PC-9 (cell line): ENCODE results near the gene LARGE1. TPM values are rescaled to one million over a fixed set of nuclear protein-coding genes. Genes with fewer than 3 reads are reported as not detected.

Experiments
- BruUV-seq: library from RNA; stranded (reverse); fragments of 400-500 nt; replicated peaks from 2 replicates; lab custom pipeline; 2021; lab: Mats Ljungman, UMichigan
- CTCF ChIA-PET: fragments of 300-600 bp; sonication (Branson Sonifier 250); formaldehyde crosslinking; loops from one replicate; lab custom pipeline; 2022; ENCODE audit warnings: antibody characterized with exemption; lab: Charles Lee
- POLR2A ChIA-PET: fragments of 300-600 bp; sonication (Branson Sonifier 250); formaldehyde crosslinking; loops from one replicate; lab custom pipeline; 2022; ENCODE audit warnings: antibody characterized with exemption; ENCODE audit not compliant: unreplicated experiment; lab: Charles Lee
- DNase-seq, 2 experiments: peaks; one replicate each; pipeline versions ENCODE4 v3.0.0 to v3.0.0-alpha.2; 2015 to 2022; ENCODE audit warnings: mixed read lengths in 1 of 2
- H2AFZ ChIP-seq: fragments of 200-600 bp; sonication (generic); 2 replicates; pipeline ENCODE4 v1.8.1; 2017; ENCODE audit warnings: antibody characterized with exemption
- H3F3A ChIP-seq: fragments of 200-600 bp; sonication (generic); 2 replicates; pipeline ENCODE4 v1.8.1; 2017; ENCODE audit warnings: antibody characterized with exemption, mild to moderate bottlenecking, low read depth; ENCODE audit not compliant: insufficient read depth
- H3K27ac ChIP-seq: fragments of 200-600 bp; sonication (generic); 2 replicates; pipeline ENCODE4 v1.6.1; 2016; ENCODE audit warnings: mixed run types
- H3K27me3 ChIP-seq: fragments of 200-600 bp; sonication (generic); 2 replicates; pipeline ENCODE4 v1.6.1; 2016; ENCODE audit warnings: low read depth, mixed run types; ENCODE audit not compliant: insufficient read depth
- H3K36me3 ChIP-seq: fragments of 200-600 bp; sonication (generic); 2 replicates; pipeline ENCODE4 v1.6.1; 2016; ENCODE audit warnings: low read depth, mixed run types
- H3K4me1 ChIP-seq: fragments of 200-600 bp; sonication (generic); replicated peaks from 2 replicates; pipeline ENCODE4 v1.6.1; 2016; ENCODE audit warnings: mixed run types; ENCODE audit not compliant: insufficient read depth
- H3K4me2 ChIP-seq: fragments of 200-600 bp; sonication (generic); 2 replicates; pipeline ENCODE4 v1.6.1; 2017; ENCODE audit warnings: mixed run types
- H3K4me3 ChIP-seq: fragments of 200-600 bp; sonication (generic); 2 replicates; pipeline ENCODE4 v1.6.1; 2016; ENCODE audit warnings: mixed run types
- H3K79me2 ChIP-seq: fragments of 200-600 bp; sonication (generic); 2 replicates; pipeline ENCODE4 v1.6.1; 2017; ENCODE audit warnings: low read depth, mixed run types
- H3K9me2 ChIP-seq: fragments of 200-600 bp; sonication (generic); 2 replicates; pipeline ENCODE4 v1.8.1; 2017; ENCODE audit warnings: mild to moderate bottlenecking; ENCODE audit not compliant: insufficient read depth
- H3K9me3 ChIP-seq: fragments of 200-600 bp; sonication (generic); 2 replicates; pipeline ENCODE4 v1.8.1; 2016; ENCODE audit warnings: low read depth; ENCODE audit not compliant: insufficient read depth
- H4K20me1 ChIP-seq: fragments of 200-600 bp; sonication (generic); 2 replicates; pipeline ENCODE4 v1.8.1; 2017; ENCODE audit not compliant: insufficient read depth
- EZH2 ChIP-seq: fragments of 200-600 bp; sonication (generic); IDR thresholded peaks from 2 replicates; pipeline ENCODE4 v1.8.0; 2017; ENCODE audit warnings: antibody characterized with exemption, low read depth
- intact Hi-C: fragments of 100-400 bp; cut with micrococcal nuclease; formaldehyde crosslinking; loops from one replicate; pipeline ENCODE4 v1.10.0; 2022; ENCODE audit not compliant: unreplicated experiment
- total RNA-seq: library from RNA; stranded (reverse); gene quantifications from 2 replicates; pipeline ENCODE4 v1.2.3, GENCODE V29; 2021
- TF ChIP-seq, protein P1 (sequence below): fragments of 200-600 bp; sonication (generic); conservative IDR thresholded peaks from 2 replicates; pipeline ENCODE4 v1.6.1; 2017; ENCODE audit warnings: mixed run types, antibody characterized with exemption, mild to moderate bottlenecking, moderate library complexity

LARGE1 gene
- total RNA-seq, 1 experiment from 2014 or later, result 12.5 TPM

DNA sequence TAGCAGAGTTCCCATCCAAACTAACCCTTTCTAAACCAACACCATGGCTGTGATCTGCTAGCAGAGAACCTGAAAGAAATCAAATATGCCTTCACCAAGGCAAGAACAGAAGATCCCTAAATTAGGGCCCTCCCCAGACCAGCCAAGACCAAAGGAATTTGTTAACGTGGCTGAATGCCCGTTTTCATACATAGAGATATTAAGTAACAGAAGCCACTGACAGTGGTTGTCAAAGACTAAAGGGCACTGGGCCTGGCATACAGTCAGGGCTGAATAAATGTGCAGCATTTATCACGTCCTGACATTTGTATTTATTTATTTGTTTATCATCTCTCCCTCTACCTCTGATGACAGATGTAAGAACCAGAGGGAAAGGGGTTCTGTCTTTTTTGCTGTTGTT, 271.8 kb downstream of the LARGE1 start:
- no peak for DNase-seq
- POLR2A ChIA-PET, result no interaction called here

DNA sequence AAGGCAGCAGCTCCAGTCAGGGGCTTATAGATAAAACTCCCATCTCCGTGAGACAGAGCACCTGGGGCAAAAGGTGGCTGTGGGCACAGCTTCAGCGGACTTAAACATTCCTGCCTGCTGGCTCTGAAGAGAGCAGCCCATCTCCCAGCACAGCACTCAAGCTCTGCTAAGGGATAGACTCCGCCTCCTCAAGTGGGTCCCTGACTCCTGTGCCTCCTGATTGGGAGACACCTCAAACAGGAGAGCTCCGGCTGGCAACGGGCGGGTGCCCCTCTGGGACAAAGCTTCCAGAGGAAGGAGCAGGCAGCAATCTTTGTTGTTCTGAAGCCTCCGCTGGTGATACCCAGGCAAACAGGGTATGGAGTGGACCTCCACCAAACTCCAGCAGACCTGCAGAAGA, 279.4 kb downstream of the LARGE1 start:
- TF ChIP-seq EZH2, result no peak
- TF ChIP-seq, protein P1, sequence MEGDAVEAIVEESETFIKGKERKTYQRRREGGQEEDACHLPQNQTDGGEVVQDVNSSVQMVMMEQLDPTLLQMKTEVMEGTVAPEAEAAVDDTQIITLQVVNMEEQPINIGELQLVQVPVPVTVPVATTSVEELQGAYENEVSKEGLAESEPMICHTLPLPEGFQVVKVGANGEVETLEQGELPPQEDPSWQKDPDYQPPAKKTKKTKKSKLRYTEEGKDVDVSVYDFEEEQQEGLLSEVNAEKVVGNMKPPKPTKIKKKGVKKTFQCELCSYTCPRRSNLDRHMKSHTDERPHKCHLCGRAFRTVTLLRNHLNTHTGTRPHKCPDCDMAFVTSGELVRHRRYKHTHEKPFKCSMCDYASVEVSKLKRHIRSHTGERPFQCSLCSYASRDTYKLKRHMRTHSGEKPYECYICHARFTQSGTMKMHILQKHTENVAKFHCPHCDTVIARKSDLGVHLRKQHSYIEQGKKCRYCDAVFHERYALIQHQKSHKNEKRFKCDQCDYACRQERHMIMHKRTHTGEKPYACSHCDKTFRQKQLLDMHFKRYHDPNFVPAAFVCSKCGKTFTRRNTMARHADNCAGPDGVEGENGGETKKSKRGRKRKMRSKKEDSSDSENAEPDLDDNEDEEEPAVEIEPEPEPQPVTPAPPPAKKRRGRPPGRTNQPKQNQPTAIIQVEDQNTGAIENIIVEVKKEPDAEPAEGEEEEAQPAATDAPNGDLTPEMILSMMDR, result no peak
- CTCF ChIA-PET, result no interaction called here
- intact Hi-C loops, result no loop called here
- Histone ChIP-seq H3K9me2 (no peaks in the 10 kb centered on the region), H3K4me1 (no peaks in the 10 kb centered on the region), H3K4me3 (no peak overlapping the region), H3K27ac (no peak overlapping the region), H3K9me3 (no peaks in the 10 kb centered on the region), H4K20me1 (no peaks in the 10 kb centered on the region), H3K79me2 (no peaks in the 10 kb centered on the region), H3K36me3 (no peaks in the 10 kb centered on the region), H3F3A (no peaks in the 10 kb centered on the region), H2AFZ (no peak overlapping the region), H3K4me2 (no peak overlapping the region), H3K27me3 (no peaks in the 10 kb centered on the region)
- no TSS peak for BruUV-seq
- no peak for DNase-seq
- POLR2A ChIA-PET, result no interaction called here

More for the DNA sequence above, 271.8 kb downstream of the LARGE1 start:
- no peaks in the 10 kb centered on the region for H3K27me3 ChIP-seq
- TF ChIP-seq EZH2, result no peak
- TF ChIP-seq, protein P1, result no peak
- no TSS peak for BruUV-seq
- H4K20me1 ChIP-seq, result no peaks in the 10 kb centered on the region
- CTCF ChIA-PET, result no interaction called here
- H3K36me3 ChIP-seq, result no peaks in the 10 kb centered on the region
- H3K4me1 ChIP-seq, result no peaks in the 10 kb centered on the region; the same call in 1 of the 2 replicates
- no peak overlapping the region for H3K4me3 ChIP-seq
- intact Hi-C loops, result no loop called here
- H3K79me2 ChIP-seq, result no peaks in the 10 kb centered on the region
- peaks cover 3% of the 10 kb centered on the region; the same call in 1 of the 2 replicates for H3F3A ChIP-seq
- H3K9me2 ChIP-seq, result no peaks in the 10 kb centered on the region
- no peaks in the 10 kb centered on the region for H3K9me3 ChIP-seq
- no peak overlapping the region for H3K27ac ChIP-seq
- H3K4me2 ChIP-seq, result no peak overlapping the region
- H2AFZ ChIP-seq, result no peak overlapping the region

DNA sequence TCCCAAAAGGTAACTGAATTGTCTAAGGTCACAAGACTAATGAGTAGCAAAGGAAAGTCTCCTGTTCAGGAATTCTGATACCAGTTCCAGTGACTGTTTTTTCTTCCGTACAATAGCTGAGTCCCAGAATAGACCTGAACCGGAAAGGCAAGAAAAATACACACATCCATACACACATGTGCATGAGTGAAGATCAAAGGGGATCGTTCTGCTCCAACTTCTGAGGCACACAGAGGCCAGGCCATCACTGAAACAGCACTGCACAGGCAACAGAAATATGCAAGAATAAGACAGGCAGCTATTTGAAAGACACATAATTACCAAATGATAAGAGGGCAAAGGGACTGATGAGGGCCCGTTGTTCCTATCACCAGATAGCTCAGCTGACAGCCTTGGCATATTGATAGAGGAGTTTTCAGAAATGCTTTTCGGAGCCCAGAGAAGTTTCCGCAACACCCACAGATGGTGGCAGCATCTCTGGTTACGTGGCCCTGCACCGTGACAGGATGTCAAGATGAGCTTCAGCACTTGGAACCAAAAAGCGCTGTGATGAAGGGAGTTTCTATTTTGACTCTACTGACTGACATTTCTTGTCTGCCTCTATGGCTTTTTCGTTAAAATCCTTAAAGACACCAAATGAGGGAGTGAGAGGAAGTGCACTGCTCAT, 280.6 kb downstream of the LARGE1 start:
- intact Hi-C loops, result no loop called here
- Histone ChIP-seq H3K4me2 (no peak overlapping the region), H3F3A (no peaks in the 10 kb centered on the region), H3K9me3 (no peaks in the 10 kb centered on the region), H4K20me1 (no peaks in the 10 kb centered on the region), H3K36me3 (no peaks in the 10 kb centered on the region), H3K79me2 (no peaks in the 10 kb centered on the region), H3K4me1 (no peaks in the 10 kb centered on the region), H2AFZ (no peak overlapping the region), H3K4me3 (no peak overlapping the region), H3K9me2 (no peaks in the 10 kb centered on the region), H3K27ac (no peak overlapping the region), H3K27me3 (no peaks in the 10 kb centered on the region)
- DNase-seq, result no peak
- POLR2A ChIA-PET, result no interaction called here
- no peak for TF ChIP-seq EZH2
- TF ChIP-seq, protein P1, result no peak
- CTCF ChIA-PET, result no interaction called here
- no TSS peak for BruUV-seq
